HepG2 (cell line): ENCODE data around the gene LCLAT1. TPM values are rescaled to one million over a fixed set of nuclear protein-coding genes. Genes with fewer than 3 reads are reported as not detected.
A peak's percentile ranks its signal among the peaks of the same experiment; 100 is the strongest.

ENCODE experiments used
- ATAC-seq: fragments of 200-7000 bp; cut with Tn5 transposase; 3 replicates; pipeline ENCODE4 v1.9.1; 2020; ENCODE audit warnings: mild to moderate bottlenecking, moderate library complexity
- BruUV-seq: library from RNA; stranded (reverse); fragments of 400-500 nt; replicated peaks from 2 replicates; lab custom pipeline; 2021; lab: Mats Ljungman, UMichigan
- CTCF ChIA-PET: fragments of 300-600 bp; formaldehyde crosslinking; extraction: SDS; loops from one replicate; lab custom pipeline; 2021; ENCODE audit warnings: low total read pairs, inconsistent platforms, low intra/inter-chr PET ratio; lab: Yijun Ruan, JAX
- POLR2A ChIA-PET: fragments of 350-600 bp; sonication (Branson Sonifier 250); formaldehyde crosslinking; loops from one replicate; lab custom pipeline; 2020; ENCODE audit warnings: antibody characterized with exemption, inconsistent platforms; lab: Yijun Ruan, JAX
- DNase-seq: peaks from one replicate; pipeline ENCODE4 v3.0.0-alpha.2; 2015; ENCODE audit warnings: low spot score
- FAIRE-seq: peaks from 3 replicates; lab custom pipeline; 2011; peaks lifted over from hg19 to GRCh38; lab: Jason Lieb, UNC
- H2AFZ ChIP-seq: one replicate; pipeline ENCODE4 v1.6.1; 2011; ENCODE audit warnings: low read length, inconsistent platforms
- H3K27ac ChIP-seq: fragments of 300-600 bp; 3 replicates; pipeline ENCODE4 v1.8.0; 2011; ENCODE audit warnings: mixed run types, mild to moderate bottlenecking, mixed read lengths, low read length, inconsistent platforms; ENCODE audit not compliant: insufficient read depth; ENCODE audit errors: extremely low read length
- H3K27me3 ChIP-seq, 2 experiments: fragments of 200-600 bp in 1 of 2; 2 replicates in 1 of 2; 3 replicates in 1 of 2; pipeline versions ENCODE4 v1.6.0 to v1.8.0; 2011; ENCODE audit warnings: low read length in 2 of 2, mild to moderate bottlenecking in 2 of 2, moderate library complexity in 2 of 2, inconsistent platforms in 1 of 2; ENCODE audit not compliant: insufficient read depth in 2 of 2, control insufficient read depth in 1 of 2
- H3K36me3 ChIP-seq, 2 experiments: fragments of 200-600 bp in 1 of 2; replicated peaks in 1 of 2; 2 replicates in 1 of 2; 3 replicates in 1 of 2; pipeline versions ENCODE4 v1.5.1 to v1.8.0; 2011; ENCODE audit warnings: low read length in 2 of 2, inconsistent platforms in 1 of 2; ENCODE audit not compliant: insufficient read depth in 2 of 2, control insufficient read depth in 1 of 2
- H3K4me1 ChIP-seq: 2 replicates; pipeline ENCODE4 v1.5.1; 2012; ENCODE audit warnings: low read length, inconsistent platforms; ENCODE audit not compliant: insufficient read depth
- H3K4me2 ChIP-seq: 2 replicates; pipeline ENCODE4 v1.6.0; 2011; ENCODE audit warnings: low read depth, low read length, inconsistent platforms
- H3K4me3 ChIP-seq, 3 experiments: fragments of 200-600 bp in 1 of 3; sonication (generic), shearing (Covaris generic) in 1 of 3; replicated peaks in 1 of 3; 2 replicates each; pipeline ENCODE4 v1.5.1; 2011 to 2016; ENCODE audit warnings: low read length in 3 of 3, inconsistent platforms in 2 of 3, low read depth in 2 of 3, mild to moderate bottlenecking in 2 of 3, control low read depth in 1 of 3, mixed read lengths in 1 of 3; ENCODE audit not compliant: insufficient read depth in 1 of 3
- H3K79me2 ChIP-seq: one replicate; pipeline ENCODE4 v1.6.1; 2011; ENCODE audit warnings: low read length, inconsistent platforms; ENCODE audit not compliant: insufficient read depth
- H3K9ac ChIP-seq: 2 replicates; pipeline ENCODE4 v1.6.0; 2011; ENCODE audit warnings: mild to moderate bottlenecking, low read depth, low read length, inconsistent platforms; ENCODE audit not compliant: insufficient read depth
- H3K9me3 ChIP-seq: 2 replicates; pipeline ENCODE4 v1.5.1; 2012; ENCODE audit warnings: mild to moderate bottlenecking, low read length
- H4K20me1 ChIP-seq: 2 replicates; pipeline ENCODE4 v1.6.0; 2011; ENCODE audit warnings: inconsistent platforms, mild to moderate bottlenecking, low read length, moderate library complexity; ENCODE audit not compliant: insufficient read depth
- BCL6 ChIP-seq: IDR thresholded peaks from 2 replicates; pipeline ENCODE4 v1.6.1; 2016; ENCODE audit warnings: missing genetic modification reagents, missing compliant biosample characterization
- GABPA ChIP-seq, 2 experiments: IDR thresholded peaks; 2 replicates each; pipeline ENCODE4 v1.6.1; 2011 to 2016; ENCODE audit warnings: low read depth in 2 of 2, low read length in 1 of 2, missing biosample characterization in 1 of 2, missing genetic modification characterization in 1 of 2
- HINFP ChIP-seq: sonication (generic); formaldehyde crosslinking; IDR thresholded peaks from 2 replicates; pipeline ENCODE4 v1.4.0; 2020; ENCODE audit warnings: low read depth, mild to moderate bottlenecking, missing genetic modification reagents
- HNRNPK ChIP-seq: fragments of 200-400 bp; formaldehyde crosslinking; IDR thresholded peaks from 2 replicates; pipeline ENCODE4 v1.6.1; 2018; ENCODE audit warnings: low read length, low read depth, moderate library complexity, mild to moderate bottlenecking; ENCODE audit not compliant: poor library complexity, severe bottlenecking
- JDP2 ChIP-seq: sonication (generic); formaldehyde crosslinking; IDR thresholded peaks from 2 replicates; pipeline ENCODE4 v1.8.1; 2022; ENCODE audit warnings: missing genetic modification reagents, borderline replicate concordance
- MED13 ChIP-seq: sonication (generic); formaldehyde crosslinking; IDR thresholded peaks from 2 replicates; pipeline ENCODE4 v1.5.0; 2020; ENCODE audit warnings: missing genetic modification reagents
- PBX2 ChIP-seq: IDR thresholded peaks from 2 replicates; pipeline ENCODE4 v1.6.1; 2016; ENCODE audit warnings: control low read depth
- ZNF577 ChIP-seq: sonication (generic); formaldehyde crosslinking; IDR thresholded peaks from 2 replicates; pipeline ENCODE4 v1.4.0; 2020; ENCODE audit warnings: mild to moderate bottlenecking, low read depth, missing genetic modification reagents, borderline replicate concordance
- ZXDC ChIP-seq: sonication (generic); formaldehyde crosslinking; IDR thresholded peaks from 2 replicates; pipeline ENCODE4 v1.5.0; 2020; ENCODE audit warnings: mild to moderate bottlenecking, missing genetic modification reagents
- WGBS: methylation state at CpG from one replicate; pipeline ENCODE4 v1.1.6; 2017; ENCODE audit warnings: low lambda C conversion rate; 5-methylcytosine and 5-hydroxymethylcytosine counted together
- in situ Hi-C: cut with HindIII; loops from 2 replicates; pipeline ENCODE4 v1.10.0; 2017; ENCODE audit warnings: low pct_unique_long_range_greater_than_20kb; ENCODE audit not compliant: extremely low pct_ligation_motif_present
- intact Hi-C: fragments of 100-400 bp; cut with micrococcal nuclease; formaldehyde crosslinking; loops from one replicate; pipeline ENCODE4 v1.10.0; 2022; ENCODE audit not compliant: unreplicated experiment
- polyA plus RNA-seq, 8 experiments: library from polyadenylated mRNA; depleted of rRNA in 3 of 8; stranded (reverse) in 7 of 8; unstranded in 1 of 8; fragments of >200 nt; fragmentation: Illumina TruSeq in 4 of 8; extraction: Trizol in 4 of 8; gene quantifications; 2 replicates each; pipeline versions ENCODE4 v1.2.1 to v1.2.3, GENCODE V29; 2011 to 2016; ENCODE audit warnings: low read depth in 4 of 8, missing spikeins in 1 of 8, mixed read lengths in 1 of 8; ENCODE audit not compliant: insufficient read depth in 1 of 8
- total RNA-seq, 5 experiments: library from RNA; depleted of rRNA; stranded (reverse); fragments of >200 nt; fragmentation: Illumina TruSeq; extraction: Trizol; gene quantifications; 2 replicates each; pipeline ENCODE4 v1.2.3, GENCODE V29; 2016; ENCODE audit warnings: low read depth in 1 of 5

LCLAT1 gene
- total and polyA plus RNA-seq, 2 of the 13 experiments (the other 11 are each of a cell fraction or from before 2014, with no cell fraction given): 18.0 to 28.0 TPM

GRCh38 chr2:30436859-30437435, 10.1 kb upstream of the LCLAT1 start:
- Histone ChIP-seq H3K4me1 (peaks cover 23% of the 10 kb centered on the region), H3K4me3 (no peak overlapping the region), H3K79me2 (no peaks in the 10 kb centered on the region), H3K27ac (no peak overlapping the region), H3K9me3 (no peaks in the 10 kb centered on the region), H2AFZ (no peak overlapping the region), H3K4me2 (no peak overlapping the region), H3K27me3 (no peaks in the 10 kb centered on the region), H4K20me1 (no peaks in the 10 kb centered on the region), H3K36me3 (no peaks in the 10 kb centered on the region), H3K9ac (no peak overlapping the region)
- no peak for ATAC-seq
- no TSS peak for BruUV-seq
- ChIA-PET CTCF (no interaction called here), POLR2A (no interaction called here)
- in situ Hi-C loops (loop anchor here (10.0 kb wide), 1 partner anchor 248 kb away; no protein-coding TSS in a partner anchor), intact Hi-C loops (loop anchor here (10.0 kb wide), 1 partner anchor 238 kb away; no protein-coding TSS in a partner anchor)
- no peak for FAIRE-seq
- WGBS: 5% methylated on average over 1 of the region's 1 CpG
- no peak for DNase-seq
- TF ChIP-seq PBX2 (peak; percentile 37; the same call in 1 of the 2 replicates), BCL6 (CRISPR knock-in tag) (peak; percentile 63), ZNF577 (CRISPR knock-in tag) (no peak), GABPA (IDR thresholded peaks at IDR 0.05; ENCODE audit: low read depth, low read length) (no peak), GABPA (CRISPR knock-in tag; IDR thresholded peaks at IDR 0.05; ENCODE audit: low read depth) (no peak), JDP2 (CRISPR knock-in tag) (no peak), ZXDC (CRISPR knock-in tag) (no peak), HINFP (CRISPR knock-in tag) (no peak), MED13 (CRISPR knock-in tag) (no peak), HNRNPK (no peak)
